H9 (cell line): ENCODE data around the gene VPS26B. TPM values are rescaled to one million over a fixed set of nuclear protein-coding genes. Genes with fewer than 3 reads are reported as not detected.

ENCODE experiments used
- DNase-seq: peaks from one replicate; pipeline ENCODE4 v3.0.0-alpha.2; 2017
- H2AFZ ChIP-seq: one replicate; pipeline ENCODE4 v1.6.1; 2013; ENCODE audit warnings: mild to moderate bottlenecking, low read length, control low read depth, moderate library complexity
- H2AK5ac ChIP-seq: 2 replicates; pipeline ENCODE4 v1.6.1; 2013; ENCODE audit warnings: low read length, control low read depth, mixed read lengths; ENCODE audit not compliant: insufficient read length
- H2BK120ac ChIP-seq: one replicate; pipeline ENCODE4 v1.6.1; 2013; ENCODE audit warnings: low read depth, mild to moderate bottlenecking, low read length, control low read depth, inconsistent platforms; ENCODE audit not compliant: poor library complexity, severe bottlenecking
- H2BK12ac ChIP-seq: 2 replicates; pipeline ENCODE4 v1.6.1; 2013; ENCODE audit warnings: low read length, control low read depth, mixed read lengths, low read depth; ENCODE audit not compliant: insufficient read length
- H2BK15ac ChIP-seq: 2 replicates; pipeline ENCODE4 v1.6.1; 2013; ENCODE audit warnings: low read depth, low read length, control low read depth
- H2BK20ac ChIP-seq: one replicate; pipeline ENCODE4 v1.6.1; 2013; ENCODE audit warnings: low read depth, mild to moderate bottlenecking, low read length, control low read depth, inconsistent platforms; ENCODE audit not compliant: poor library complexity, severe bottlenecking
- H2BK5ac ChIP-seq: 2 replicates; pipeline ENCODE4 v1.6.1; 2013; ENCODE audit warnings: low read length, control low read depth, mixed read lengths; ENCODE audit not compliant: insufficient read length
- H3K14ac ChIP-seq: 2 replicates; pipeline ENCODE4 v1.6.1; 2013; ENCODE audit warnings: low read length, control low read depth; ENCODE audit not compliant: insufficient read depth
- H3K18ac ChIP-seq: 2 replicates; pipeline ENCODE4 v1.6.1; 2013; ENCODE audit warnings: low read depth, mild to moderate bottlenecking, mixed read lengths, low read length, control low read depth; ENCODE audit not compliant: insufficient read length
- H3K23ac ChIP-seq: 2 replicates; pipeline ENCODE4 v1.6.1; 2013; ENCODE audit warnings: low read length, control low read depth, mixed read lengths, low read depth; ENCODE audit not compliant: insufficient read length
- H3K23me2 ChIP-seq: 2 replicates; pipeline ENCODE4 v1.6.1; 2013; ENCODE audit warnings: low read depth, mild to moderate bottlenecking, mixed read lengths, low read length, control low read depth; ENCODE audit not compliant: insufficient read length, poor library complexity, severe bottlenecking
- H3K27ac ChIP-seq: 2 replicates; pipeline ENCODE4 v1.5.1; 2013; ENCODE audit warnings: low read length, control low read depth, mixed read lengths, low read depth; ENCODE audit not compliant: insufficient read length
- H3K27me3 ChIP-seq: 2 replicates; pipeline ENCODE4 v1.6.1; 2013; ENCODE audit warnings: low read length, control low read depth, inconsistent platforms; ENCODE audit not compliant: insufficient read depth
- H3K4ac ChIP-seq: 2 replicates; pipeline ENCODE4 v1.6.1; 2013; ENCODE audit warnings: low read depth, mild to moderate bottlenecking, control low read depth, inconsistent platforms, low read length, moderate library complexity
- H3K4me1 ChIP-seq: 2 replicates; pipeline ENCODE4 v1.6.1; 2013; ENCODE audit warnings: low read length, control low read depth, inconsistent platforms; ENCODE audit not compliant: insufficient read depth
- H3K4me2 ChIP-seq: 2 replicates; pipeline ENCODE4 v1.6.1; 2013; ENCODE audit warnings: low read length, control low read depth, mixed read lengths; ENCODE audit not compliant: insufficient read length, insufficient read depth
- H3K56ac ChIP-seq: 2 replicates; pipeline ENCODE4 v1.6.1; 2013; ENCODE audit warnings: low read depth, mild to moderate bottlenecking, mixed read lengths, low read length, control low read depth; ENCODE audit not compliant: insufficient read length
- H3K79me1 ChIP-seq: 2 replicates; pipeline ENCODE4 v1.6.1; 2013; ENCODE audit warnings: low read depth, mild to moderate bottlenecking, moderate library complexity, low read length, control low read depth, inconsistent platforms; ENCODE audit not compliant: insufficient read depth, poor library complexity, severe bottlenecking
- H3K79me2 ChIP-seq: 2 replicates; pipeline ENCODE4 v1.6.1; 2013; ENCODE audit warnings: low read length, control low read depth, inconsistent platforms; ENCODE audit not compliant: insufficient read depth
- H3K9ac ChIP-seq: 2 replicates; pipeline ENCODE4 v1.6.1; 2013; ENCODE audit warnings: low read length, control low read depth, mixed read lengths; ENCODE audit not compliant: insufficient read length; ENCODE audit errors: extremely low read depth
- H3K9me3 ChIP-seq: one replicate; pipeline ENCODE4 v1.6.1; 2013; ENCODE audit warnings: low read depth, low read length, inconsistent platforms; ENCODE audit not compliant: control insufficient read depth
- H3T11ph ChIP-seq: one replicate; pipeline ENCODE4 v1.6.1; 2013; ENCODE audit warnings: mild to moderate bottlenecking, low read length, control low read depth, inconsistent platforms
- H4K20me1 ChIP-seq: one replicate; pipeline ENCODE4 v1.6.1; 2013; ENCODE audit not compliant: control insufficient read depth, insufficient read length, insufficient read depth
- H4K5ac ChIP-seq: 2 replicates; pipeline ENCODE4 v1.6.1; 2013; ENCODE audit warnings: low read depth, mild to moderate bottlenecking, mixed read lengths, low read length, control low read depth; ENCODE audit not compliant: insufficient read length
- H4K8ac ChIP-seq: replicated peaks from 2 replicates; pipeline ENCODE4 v1.6.1; 2013; ENCODE audit warnings: low read length, control low read depth, mixed read lengths, low read depth; ENCODE audit not compliant: insufficient read length
- H4K91ac ChIP-seq: 2 replicates; pipeline ENCODE4 v1.6.1; 2013; ENCODE audit warnings: low read depth, mild to moderate bottlenecking, moderate library complexity, mixed read lengths, low read length, control low read depth; ENCODE audit not compliant: insufficient read length
- H3K27ac Mint-ChIP-seq, 3 experiments: 2 replicates in 2 of 3; 3 replicates in 1 of 3; pipeline ENCODE4 v1.8.0; 2020 to 2021; ENCODE audit warnings: mixed read lengths in 3 of 3, mild to moderate bottlenecking in 1 of 3, moderate library complexity in 1 of 3
- H3K27me3 Mint-ChIP-seq: 2 replicates; pipeline ENCODE4 v1.8.0; 2021; ENCODE audit warnings: low read depth, mild to moderate bottlenecking, moderate library complexity, mixed read lengths
- H3K36me3 Mint-ChIP-seq, 3 experiments: 2 replicates in 2 of 3; 3 replicates in 1 of 3; pipeline ENCODE4 v1.8.0; 2020 to 2021; ENCODE audit warnings: low read depth in 3 of 3, mixed read lengths in 3 of 3; ENCODE audit not compliant: insufficient read depth in 1 of 3
- H3K4me1 Mint-ChIP-seq, 2 experiments: 2 replicates each; pipeline ENCODE4 v1.8.0; 2020; ENCODE audit warnings: mixed read lengths in 2 of 2
- H3K4me3 Mint-ChIP-seq, 2 experiments: 2 replicates in 1 of 2; 3 replicates in 1 of 2; pipeline ENCODE4 v1.8.0; 2020 to 2021; ENCODE audit warnings: mild to moderate bottlenecking in 2 of 2, mixed read lengths in 2 of 2, moderate library complexity in 1 of 2
- H3K9me3 Mint-ChIP-seq, 2 experiments: 2 replicates in 1 of 2; 3 replicates in 1 of 2; pipeline ENCODE4 v1.8.0; 2020; ENCODE audit warnings: mild to moderate bottlenecking in 2 of 2, mixed read lengths in 2 of 2, moderate library complexity in 1 of 2
- WGBS: extraction: QIAGEN DNeasy Blood & Tissue Kit; methylation state at CpG from one replicate; pipeline ENCODE4 v1.1.7; 2013; ENCODE audit warnings: missing lambda C conversion rate, low lambda C conversion rate, mixed read lengths; ENCODE audit not compliant: insufficient read length; ENCODE audit errors: extremely low coverage; 5-methylcytosine and 5-hydroxymethylcytosine counted together
- total RNA-seq: library from RNA; stranded (reverse); gene quantifications from 2 replicates; pipeline ENCODE4 v1.2.1, GENCODE V29; 2021
- TF ChIP-seq, protein P1 (sequence below): fragments of 200-600 bp; sonication (generic); conservative IDR thresholded peaks from 3 replicates; pipeline ENCODE4 v1.8.0; 2021; ENCODE audit warnings: antibody characterized with exemption, mild to moderate bottlenecking

The VPS26B gene
- total RNA-seq, 1 experiment from 2014 or later: 27.5 TPM

DNA sequence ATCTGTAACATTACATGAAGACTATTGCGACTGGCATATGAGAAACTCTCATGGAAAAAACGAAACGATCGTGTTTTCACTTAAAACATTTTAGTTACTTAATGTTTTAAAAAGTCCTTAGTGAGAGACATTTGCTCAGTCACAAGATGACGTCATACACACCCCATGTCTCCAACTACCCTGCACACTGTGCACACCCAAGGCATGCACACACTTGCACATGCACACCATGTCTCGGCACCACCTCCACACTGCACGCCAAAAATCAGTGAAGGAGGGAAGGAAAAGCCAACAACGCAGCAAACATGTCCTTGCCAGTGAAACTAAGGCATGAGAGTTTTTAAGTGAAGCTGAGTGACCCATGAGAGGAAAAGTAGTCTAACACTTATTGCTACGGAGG, 18.7 kb upstream of the VPS26B start:
- Histone ChIP-seq H2AK5ac (no peak overlapping the region), H2BK15ac (no peak overlapping the region), H4K8ac (no peak overlapping the region), H3K27me3 (no peaks in the 10 kb centered on the region), H3K27ac (no peak overlapping the region), H2AFZ (no peak overlapping the region), H3K23ac (no peak overlapping the region), H4K5ac (no peak overlapping the region), H3K4me1 (no peaks in the 10 kb centered on the region), H3K14ac (no peak overlapping the region), H3K4ac (no peak overlapping the region), H4K91ac (no peak overlapping the region), H3K56ac (no peak overlapping the region), H2BK20ac (no peak overlapping the region), H3K23me2 (no peaks in the 10 kb centered on the region), H3K79me1 (no peaks in the 10 kb centered on the region), H3K79me2 (no peaks in the 10 kb centered on the region), H2BK120ac (no peak overlapping the region), H3K9ac (no peak overlapping the region), H3K4me2 (no peak overlapping the region), H3K9me3 (no peaks in the 10 kb centered on the region), H3K18ac (no peak overlapping the region), H2BK5ac (no peak overlapping the region), H2BK12ac (no peak overlapping the region), H3T11ph (no peak overlapping the region), H4K20me1 (no peaks in the 10 kb centered on the region)
- Mint-ChIP-seq H3K27ac (no peak overlapping the region), H3K27me3 (no peaks in the 10 kb centered on the region), H3K4me1 (no peaks in the 10 kb centered on the region; a peak in 1 of 4 replicates), H3K9me3 (no peaks in the 10 kb centered on the region), H3K4me3 (no peak overlapping the region), H3K36me3 (peaks cover 37 to 82% (median 75%) of the 10 kb centered on the region in 3 experiments; a peak in 6 of 7 replicates)
- TF ChIP-seq, protein P1, sequence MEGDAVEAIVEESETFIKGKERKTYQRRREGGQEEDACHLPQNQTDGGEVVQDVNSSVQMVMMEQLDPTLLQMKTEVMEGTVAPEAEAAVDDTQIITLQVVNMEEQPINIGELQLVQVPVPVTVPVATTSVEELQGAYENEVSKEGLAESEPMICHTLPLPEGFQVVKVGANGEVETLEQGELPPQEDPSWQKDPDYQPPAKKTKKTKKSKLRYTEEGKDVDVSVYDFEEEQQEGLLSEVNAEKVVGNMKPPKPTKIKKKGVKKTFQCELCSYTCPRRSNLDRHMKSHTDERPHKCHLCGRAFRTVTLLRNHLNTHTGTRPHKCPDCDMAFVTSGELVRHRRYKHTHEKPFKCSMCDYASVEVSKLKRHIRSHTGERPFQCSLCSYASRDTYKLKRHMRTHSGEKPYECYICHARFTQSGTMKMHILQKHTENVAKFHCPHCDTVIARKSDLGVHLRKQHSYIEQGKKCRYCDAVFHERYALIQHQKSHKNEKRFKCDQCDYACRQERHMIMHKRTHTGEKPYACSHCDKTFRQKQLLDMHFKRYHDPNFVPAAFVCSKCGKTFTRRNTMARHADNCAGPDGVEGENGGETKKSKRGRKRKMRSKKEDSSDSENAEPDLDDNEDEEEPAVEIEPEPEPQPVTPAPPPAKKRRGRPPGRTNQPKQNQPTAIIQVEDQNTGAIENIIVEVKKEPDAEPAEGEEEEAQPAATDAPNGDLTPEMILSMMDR: no peak
- WGBS: no CpG with 5 or more reads among the region's 9 CpGs
- DNase-seq: no peak
